K562 (cell line): Measurements from ENCODE around the gene IPO7. TPM values are rescaled to one million over a fixed set of nuclear protein-coding genes. Genes with fewer than 3 reads are reported as not detected.

Experiments used
- NR2C2 ChIP-seq, 2 experiments: fragments of 200-800 bp in 1 of 2; sonication (Bioruptor generic) in 1 of 2; sonication (generic) in 1 of 2; formaldehyde crosslinking in 1 of 2; IDR thresholded peaks; 2 replicates each; pipeline versions ENCODE4 v1.6.1 to v1.8.0; 2016 to 2022; ENCODE audit warnings: mild to moderate bottlenecking in 1 of 2, missing compliant biosample characterization in 1 of 2, missing genetic modification characterization in 1 of 2, missing genetic modification reagents in 1 of 2
- POU5F1 ChIP-seq: fragments of 150-350 bp; IDR thresholded peaks from 2 replicates; pipeline ENCODE4 v1.6.1; 2014; ENCODE audit warnings: borderline replicate concordance, low read length, low read depth, mild to moderate bottlenecking; ENCODE audit not compliant: partially characterized antibody
- ZNF316 ChIP-seq: fragments of 450-650 bp; IDR thresholded peaks from 2 replicates; pipeline ENCODE4 v1.6.1; 2016
- ZNF717 ChIP-seq: fragments of 250-450 bp; sonication (Bioruptor Pico); IDR thresholded peaks from 2 replicates; pipeline ENCODE4 v1.5.0; 2021
- ZNF830 ChIP-seq: fragments of 250-450 bp; sonication (Bioruptor Pico); IDR thresholded peaks from 2 replicates; pipeline ENCODE4 v1.5.0; 2021; ENCODE audit warnings: mild to moderate bottlenecking
- polyA plus RNA-seq, 8 experiments: library from polyadenylated mRNA; depleted of rRNA in 4 of 8; stranded (reverse) in 5 of 8; unstranded in 3 of 8; fragments of >200 nt; fragmentation: Nextera tagmentation in 2 of 8; fragmentation: Illumina TruSeq in 1 of 8; extraction: Ambion mirVana in 2 of 8; extraction: Trizol in 1 of 8; gene quantifications; 2 replicates each; pipeline versions ENCODE4 v1.2.1 to v1.2.3, GENCODE V29; 2011 to 2014; ENCODE audit warnings: inconsistent platforms in 1 of 8, missing spikeins in 1 of 8
- total RNA-seq, 7 experiments: library from RNA; depleted of rRNA in 6 of 7; stranded (reverse); fragments of >200 nt in 6 of 7; fragmentation: Illumina TruSeq in 2 of 7; extraction: Trizol in 2 of 7; gene quantifications; 2 replicates each; pipeline versions ENCODE4 v1.2.1 to v1.2.3, GENCODE V29; 2011 to 2021; ENCODE audit warnings: low replicate concordance in 1 of 7
- TF ChIP-seq, protein P1 (sequence below), 2 experiments: IDR thresholded peaks in 1 of 2; conservative IDR thresholded peaks in 1 of 2; 2 replicates each; pipeline ENCODE4 v1.6.1; 2016; ENCODE audit warnings: low read depth in 2 of 2, mild to moderate bottlenecking in 1 of 2, missing compliant biosample characterization in 1 of 2, missing genetic modification characterization in 1 of 2, moderate library complexity in 1 of 2
- TF ChIP-seq, protein P2 (sequence below): sonication (generic); formaldehyde crosslinking; IDR thresholded peaks from 2 replicates; pipeline ENCODE4 v1.8.0; 2022; ENCODE audit warnings: mild to moderate bottlenecking, missing genetic modification reagents, borderline replicate concordance
- TF ChIP-seq, protein P3 (sequence below): fragments of 450-650 bp; formaldehyde crosslinking; IDR thresholded peaks from 2 replicates; pipeline ENCODE4 v1.4.0; 2020; ENCODE audit warnings: mild to moderate bottlenecking, moderate library complexity

The IPO7 gene
- total and polyA plus RNA-seq, 9 of the 15 experiments (the other 6 are each of a cell fraction or from before 2014, with no cell fraction given) = 23.6 to 138 (median 110) TPM

DNA sequence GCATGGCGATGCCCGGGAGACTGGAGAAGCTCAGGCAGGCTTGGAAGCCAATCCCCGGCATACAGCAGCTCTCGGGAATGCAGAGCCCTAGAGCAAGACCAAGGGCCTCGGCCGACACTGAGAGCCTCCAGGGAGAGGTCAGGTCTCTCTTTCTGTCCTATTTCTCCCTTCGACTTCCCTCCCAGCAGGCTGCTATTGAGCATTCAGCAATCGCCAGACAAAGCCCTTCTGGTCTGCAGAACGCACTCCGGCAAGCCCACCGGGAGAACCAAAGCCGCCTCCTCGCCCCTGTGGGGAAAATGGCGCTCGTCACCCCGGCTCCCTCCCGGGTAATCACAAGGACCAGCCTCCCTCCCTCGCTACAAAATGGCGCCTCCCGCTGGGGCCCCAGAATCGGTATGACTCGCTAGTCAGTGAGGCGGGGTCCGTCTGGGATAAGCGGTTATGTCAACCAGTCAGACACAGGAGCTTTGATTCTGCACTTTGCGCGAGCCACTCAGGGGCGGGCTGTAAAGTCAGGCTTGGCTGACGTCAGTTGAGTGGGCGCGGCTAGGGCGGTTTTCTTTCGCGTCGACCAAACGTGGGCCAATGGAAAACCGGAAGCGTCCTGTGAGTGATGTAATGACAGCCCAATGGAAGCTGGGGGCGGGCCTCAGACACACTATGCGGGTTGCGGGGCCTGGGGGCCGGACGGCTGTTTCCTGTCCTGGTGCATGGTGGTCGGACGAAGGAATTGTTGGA lies 76.0 kb downstream of the IPO7 start, which contains the start of gene ZNF143 (continued):
- TF ChIP-seq NR2C2 (CRISPR knock-in tag; IDR thresholded peaks at IDR 0.05) (no peak), NR2C2 (tag; IDR thresholded peaks at IDR 0.05) (peak; percentile 69; the same call in 1 of the 2 replicates), ZNF717 (CRISPR knock-in tag) (no peak), POU5F1 (no peak), ZNF830 (CRISPR knock-in tag) (no peak; the same call in 1 of the 2 replicates), ZNF316 (0 out of 2 replicates have a peak, but pooled peaks have one; percentile 7)
- TF ChIP-seq, protein P1, sequence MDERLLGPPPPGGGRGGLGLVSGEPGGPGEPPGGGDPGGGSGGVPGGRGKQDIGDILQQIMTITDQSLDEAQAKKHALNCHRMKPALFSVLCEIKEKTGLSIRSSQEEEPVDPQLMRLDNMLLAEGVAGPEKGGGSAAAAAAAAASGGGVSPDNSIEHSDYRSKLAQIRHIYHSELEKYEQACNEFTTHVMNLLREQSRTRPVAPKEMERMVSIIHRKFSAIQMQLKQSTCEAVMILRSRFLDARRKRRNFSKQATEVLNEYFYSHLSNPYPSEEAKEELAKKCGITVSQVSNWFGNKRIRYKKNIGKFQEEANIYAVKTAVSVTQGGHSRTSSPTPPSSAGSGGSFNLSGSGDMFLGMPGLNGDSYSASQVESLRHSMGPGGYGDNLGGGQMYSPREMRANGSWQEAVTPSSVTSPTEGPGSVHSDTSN (CRISPR knock-in tag; IDR thresholded peaks at IDR 0.05; ENCODE audit: low read depth) = peak; percentile 79
- TF ChIP-seq, protein P1 (tag; conservative IDR thresholded peaks at IDR 0.05; ENCODE audit: low read depth) = peak; percentile 100
- TF ChIP-seq, protein P2, sequence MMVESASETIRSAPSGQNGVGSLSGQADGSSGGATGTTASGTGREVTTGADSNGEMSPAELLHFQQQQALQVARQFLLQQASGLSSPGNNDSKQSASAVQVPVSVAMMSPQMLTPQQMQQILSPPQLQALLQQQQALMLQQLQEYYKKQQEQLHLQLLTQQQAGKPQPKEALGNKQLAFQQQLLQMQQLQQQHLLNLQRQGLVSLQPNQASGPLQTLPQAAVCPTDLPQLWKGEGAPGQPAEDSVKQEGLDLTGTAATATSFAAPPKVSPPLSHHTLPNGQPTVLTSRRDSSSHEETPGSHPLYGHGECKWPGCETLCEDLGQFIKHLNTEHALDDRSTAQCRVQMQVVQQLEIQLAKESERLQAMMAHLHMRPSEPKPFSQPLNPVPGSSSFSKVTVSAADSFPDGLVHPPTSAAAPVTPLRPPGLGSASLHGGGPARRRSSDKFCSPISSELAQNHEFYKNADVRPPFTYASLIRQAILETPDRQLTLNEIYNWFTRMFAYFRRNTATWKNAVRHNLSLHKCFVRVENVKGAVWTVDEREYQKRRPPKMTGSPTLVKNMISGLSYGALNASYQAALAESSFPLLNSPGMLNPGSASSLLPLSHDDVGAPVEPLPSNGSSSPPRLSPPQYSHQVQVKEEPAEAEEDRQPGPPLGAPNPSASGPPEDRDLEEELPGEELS (CRISPR knock-in tag) = no peak
- TF ChIP-seq, protein P3, sequence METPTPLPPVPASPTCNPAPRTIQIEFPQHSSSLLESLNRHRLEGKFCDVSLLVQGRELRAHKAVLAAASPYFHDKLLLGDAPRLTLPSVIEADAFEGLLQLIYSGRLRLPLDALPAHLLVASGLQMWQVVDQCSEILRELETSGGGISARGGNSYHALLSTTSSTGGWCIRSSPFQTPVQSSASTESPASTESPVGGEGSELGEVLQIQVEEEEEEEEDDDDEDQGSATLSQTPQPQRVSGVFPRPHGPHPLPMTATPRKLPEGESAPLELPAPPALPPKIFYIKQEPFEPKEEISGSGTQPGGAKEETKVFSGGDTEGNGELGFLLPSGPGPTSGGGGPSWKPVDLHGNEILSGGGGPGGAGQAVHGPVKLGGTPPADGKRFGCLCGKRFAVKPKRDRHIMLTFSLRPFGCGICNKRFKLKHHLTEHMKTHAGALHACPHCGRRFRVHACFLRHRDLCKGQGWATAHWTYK (CRISPR knock-in tag) = peak; percentile 70; the same call in 1 of the 2 replicates
